Measurements from ENCODE around the gene HOXD8. TPM values are rescaled to one million over a fixed set of nuclear protein-coding genes. Genes with fewer than 3 reads are reported as not detected.

The HOXD8 gene
- total RNA-seq, 1 donor from 2014 or later = not detected

GRCh38 chr2:176081837-176082524 is 47.5 kb upstream of the HOXD8 start:
- H3K4me1 Mint-ChIP-seq = peaks cover 7% of the 10 kb centered on the region
- CTCF ChIA-PET = interaction anchor here (1.1 kb wide), 1 partner anchor 45 kb away, joined by 3 read pairs; no protein-coding TSS in a partner anchor
- H3K36me3 Mint-ChIP-seq (ENCODE audit: low read depth) = peaks cover 5% of the 10 kb centered on the region
- peaks cover 3% of the 10 kb centered on the region for H3K9me3 Mint-ChIP-seq
- POLR2A ChIA-PET = no interaction called here
- H3K27ac Mint-ChIP-seq = no peak overlapping the region
- DNase-seq (peak; percentile 15), ATAC-seq (ENCODE audit: low read depth) (no peak)
- no peak for TF ChIP-seq CTCF (IDR thresholded peaks at IDR 0.05)
- H3K4me3 Mint-ChIP-seq = no peak overlapping the region
- intact Hi-C loops (cut with micrococcal nuclease) = no loop called here
- peaks cover 64% of the 10 kb centered on the region for H3K27me3 Mint-ChIP-seq

- ChIA-PET POLR2A (no interaction called here), CTCF (interaction anchor here (1.1 kb wide), 1 partner anchor 45 kb away, joined by 3 read pairs; no protein-coding TSS in a partner anchor)
- peaks cover 7% of the 10 kb centered on the region for H3K4me1 Mint-ChIP-seq
- H3K27ac Mint-ChIP-seq = no peak overlapping the region
- H3K36me3 Mint-ChIP-seq (ENCODE audit: low read depth) = peaks cover 5% of the 10 kb centered on the region
- H3K27me3 Mint-ChIP-seq = peaks cover 68% of the 10 kb centered on the region
- intact Hi-C loops (cut with micrococcal nuclease) = no loop called here
- ATAC-seq (ENCODE audit: low read depth) (no peak), DNase-seq (no peak)
- no peak for TF ChIP-seq CTCF (IDR thresholded peaks at IDR 0.05)
- H3K9me3 Mint-ChIP-seq = peaks cover 4% of the 10 kb centered on the region
- no peak overlapping the region for H3K4me3 Mint-ChIP-seq
These were observed 47.0 kb upstream of the HOXD8 start for GRCh38 chr2:176082525-176082823.

GRCh38 chr2:176082824-176083751 is 46.4 kb upstream of the HOXD8 start:
- H3K9me3 Mint-ChIP-seq = peaks cover 4% of the 10 kb centered on the region

GRCh38 chr2:176083796-176084261 is 45.7 kb upstream of the HOXD8 start, which contains the start of gene EVX2:
Gene EVX2 (minus strand): TSS chr2:176083962. CDS start chr2:176083776, 186 bp downstream.
- peaks cover 11% of the 10 kb centered on the region for H3K4me1 Mint-ChIP-seq
- intact Hi-C loops (cut with micrococcal nuclease) = loop anchor here (2.0 kb wide), 2 partner anchors 27 to 47 kb away; no protein-coding TSS in a partner anchor
- peaks cover 71% of the 10 kb centered on the region for H3K27me3 Mint-ChIP-seq
- POLR2A ChIA-PET = interaction anchor here (0.7 kb wide), 1 partner anchor 15 kb away, joined by 7 read pairs; no protein-coding TSS in a partner anchor
- no peak for TF ChIP-seq CTCF (IDR thresholded peaks at IDR 0.05)
- H3K9me3 Mint-ChIP-seq = peaks cover 4% of the 10 kb centered on the region
- H3K36me3 Mint-ChIP-seq (ENCODE audit: low read depth) = peaks cover 2% of the 10 kb centered on the region
- no peak within 1 kb of the TSS for H3K4me3 Mint-ChIP-seq
- ATAC-seq (ENCODE audit: low read depth) = no peak
- CTCF ChIA-PET = no interaction called here
- no peak for DNase-seq
- H3K27ac Mint-ChIP-seq = peak within 1 kb of the TSS; percentile 41

More at GRCh38 chr2:176082824-176083751, 46.4 kb upstream of the HOXD8 start:
- ChIA-PET POLR2A (no interaction called here), CTCF (interaction anchor here (1.1 kb wide), 1 partner anchor 44 kb away, joined by 3 read pairs; no protein-coding TSS in a partner anchor)
- Mint-ChIP-seq H3K4me3 (no peak overlapping the region), H3K27me3 (peaks cover 72% of the 10 kb centered on the region), H3K27ac (peak overlapping the region; percentile 41), H3K36me3 (ENCODE audit: low read depth) (peaks cover 5% of the 10 kb centered on the region), H3K4me1 (peaks cover 7% of the 10 kb centered on the region)
- ATAC-seq (ENCODE audit: low read depth) (no peak), DNase-seq (no peak)
- intact Hi-C loops (cut with micrococcal nuclease) = no loop called here
- TF ChIP-seq CTCF (IDR thresholded peaks at IDR 0.05) = no peak
